WTC11 (cell line): ENCODE data around the gene KRAS. TPM values are rescaled to one million over a fixed set of nuclear protein-coding genes. Genes with fewer than 3 reads are reported as not detected.

Experiments
- ATAC-seq: fragments of 200-7000 bp; cut with Tn5 transposase; 2 replicates; pipeline ENCODE4 v1.10.0; 2021; ENCODE audit warnings: mild to moderate bottlenecking, moderate library complexity
- CTCF ChIA-PET: fragments of 300-600 bp; sonication (Branson Sonifier 250); formaldehyde crosslinking; loops from one replicate; lab custom pipeline; 2021; ENCODE audit warnings: antibody characterized with exemption; lab: Charles Lee
- POLR2A ChIA-PET: fragments of 350-600 bp; sonication (Branson Sonifier 250); formaldehyde crosslinking; loops from one replicate; lab custom pipeline; 2021; ENCODE audit warnings: antibody characterized with exemption; lab: Charles Lee
- DNase-seq: peaks from one replicate; pipeline ENCODE4 v3.0.0; 2021; ENCODE audit warnings: low spot score
- H3K27ac Mint-ChIP-seq: 2 replicates; pipeline ENCODE4 v1.8.0; 2021; ENCODE audit warnings: mixed read lengths
- H3K27me3 Mint-ChIP-seq: 2 replicates; pipeline ENCODE4 v1.8.0; 2021; ENCODE audit warnings: low read depth, mild to moderate bottlenecking, moderate library complexity, mixed read lengths
- H3K36me3 Mint-ChIP-seq: 2 replicates; pipeline ENCODE4 v1.8.0; 2021; ENCODE audit warnings: mixed read lengths
- H3K4me1 Mint-ChIP-seq: 2 replicates; pipeline ENCODE4 v1.8.0; 2022; ENCODE audit warnings: mixed read lengths
- H3K4me3 Mint-ChIP-seq: 2 replicates; pipeline ENCODE4 v1.8.0; 2021; ENCODE audit warnings: mild to moderate bottlenecking, moderate library complexity, mixed read lengths
- H3K9me3 Mint-ChIP-seq: 2 replicates; pipeline ENCODE4 v1.8.0; 2021; ENCODE audit warnings: mixed read lengths
- GRHL2 ChIP-seq: fragments of 250-450 bp; sonication (Bioruptor Pico); IDR thresholded peaks from 2 replicates; pipeline ENCODE4 v1.8.0; 2022; ENCODE audit warnings: mild to moderate bottlenecking, moderate library complexity; ENCODE audit not compliant: insufficient replicate concordance, severe bottlenecking
- GTF2I ChIP-seq: fragments of 250-450 bp; sonication (Bioruptor Pico); conservative IDR thresholded peaks from 2 replicates; pipeline ENCODE4 v1.4.0; 2021; ENCODE audit warnings: mild to moderate bottlenecking
- MYBL2 ChIP-seq: sonication (generic); formaldehyde crosslinking; IDR thresholded peaks from 2 replicates; pipeline ENCODE4 v1.8.1; 2023; ENCODE audit warnings: mild to moderate bottlenecking, moderate library complexity, missing genetic modification reagents
- NFYB ChIP-seq: sonication (generic); formaldehyde crosslinking; conservative IDR thresholded peaks from 2 replicates; pipeline ENCODE4 v1.8.0; 2022; ENCODE audit warnings: low read depth, missing genetic modification reagents
- PRRX2 ChIP-seq: fragments of 250-450 bp; sonication (Bioruptor Pico); IDR thresholded peaks from 2 replicates; pipeline ENCODE4 v1.8.0; 2021; ENCODE audit warnings: mild to moderate bottlenecking
- SOX15 ChIP-seq: fragments of 250-450 bp; sonication (Bioruptor Pico); IDR thresholded peaks from 2 replicates; pipeline ENCODE4 v1.9.0; 2021; ENCODE audit warnings: mild to moderate bottlenecking
- total RNA-seq: library from RNA; stranded (reverse); gene quantifications from 3 replicates; pipeline ENCODE4 v1.2.3, GENCODE V29; 2021
- TF ChIP-seq, protein P1 (sequence below): sonication (generic); formaldehyde crosslinking; IDR thresholded peaks from 2 replicates; pipeline ENCODE4 v1.8.1; 2022; ENCODE audit warnings: low read depth, mild to moderate bottlenecking, moderate library complexity, missing genetic modification reagents, borderline replicate concordance
- TF ChIP-seq, protein P2 (sequence below): sonication (generic); formaldehyde crosslinking; IDR thresholded peaks from 2 replicates; pipeline ENCODE4 v1.8.1; 2022; ENCODE audit warnings: missing genetic modification reagents, borderline replicate concordance
- TF ChIP-seq, protein P3 (sequence below): sonication (generic); formaldehyde crosslinking; IDR thresholded peaks from 2 replicates; pipeline ENCODE4 v1.8.1; 2022; ENCODE audit warnings: mild to moderate bottlenecking, moderate library complexity, missing genetic modification reagents
- TF ChIP-seq, protein P4 (sequence below): sonication (generic); formaldehyde crosslinking; IDR thresholded peaks from 2 replicates; pipeline ENCODE4 v1.8.0; 2023; ENCODE audit warnings: mild to moderate bottlenecking, missing genetic modification reagents
- TF ChIP-seq, protein P5 (sequence below): sonication (generic); formaldehyde crosslinking; IDR thresholded peaks from 2 replicates; pipeline ENCODE4 v1.8.1; 2022; ENCODE audit warnings: low read depth, missing genetic modification reagents, borderline replicate concordance
- TF ChIP-seq, protein P6 (sequence below): sonication (generic); formaldehyde crosslinking; IDR thresholded peaks from 2 replicates; pipeline ENCODE4 v1.8.0; 2022; ENCODE audit warnings: mild to moderate bottlenecking, missing genetic modification reagents

The KRAS gene
- total RNA-seq, 1 experiment from 2014 or later: 66.2 TPM

DNA sequence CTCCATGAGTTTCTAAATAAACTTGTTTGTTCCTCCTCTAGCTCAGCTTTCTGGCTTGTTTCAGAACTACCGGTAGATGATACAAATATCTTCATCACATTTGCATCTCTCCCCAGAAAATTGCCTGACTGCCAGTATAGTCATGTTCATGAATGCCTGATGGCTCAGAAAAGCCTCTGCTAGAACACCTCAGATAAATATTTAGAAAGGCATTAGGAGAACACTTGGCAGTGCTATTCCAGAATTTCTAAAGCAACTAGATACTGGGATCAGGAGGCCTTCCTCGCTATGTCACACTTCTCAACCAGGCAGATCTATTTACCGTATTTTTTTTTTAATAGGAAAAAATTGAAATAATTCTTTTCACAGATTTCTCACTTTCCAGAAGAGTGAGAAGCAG, 32.3 kb upstream of the KRAS start:
- Mint-ChIP-seq H3K4me1 (no peaks in the 10 kb centered on the region), H3K9me3 (peaks cover 5% of the 10 kb centered on the region; the same call in 1 of the 2 replicates), H3K27me3 (no peaks in the 10 kb centered on the region), H3K4me3 (no peak overlapping the region), H3K27ac (no peak overlapping the region), H3K36me3 (no peaks in the 10 kb centered on the region)
- CTCF ChIA-PET: no interaction called here
- TF ChIP-seq MYBL2 (CRISPR knock-in tag) (no peak), NFYB (CRISPR knock-in tag) (no peak), GRHL2 (CRISPR knock-in tag) (no peak), GTF2I (CRISPR knock-in tag) (no peak), PRRX2 (CRISPR knock-in tag) (no peak)
- TF ChIP-seq, protein P1, sequence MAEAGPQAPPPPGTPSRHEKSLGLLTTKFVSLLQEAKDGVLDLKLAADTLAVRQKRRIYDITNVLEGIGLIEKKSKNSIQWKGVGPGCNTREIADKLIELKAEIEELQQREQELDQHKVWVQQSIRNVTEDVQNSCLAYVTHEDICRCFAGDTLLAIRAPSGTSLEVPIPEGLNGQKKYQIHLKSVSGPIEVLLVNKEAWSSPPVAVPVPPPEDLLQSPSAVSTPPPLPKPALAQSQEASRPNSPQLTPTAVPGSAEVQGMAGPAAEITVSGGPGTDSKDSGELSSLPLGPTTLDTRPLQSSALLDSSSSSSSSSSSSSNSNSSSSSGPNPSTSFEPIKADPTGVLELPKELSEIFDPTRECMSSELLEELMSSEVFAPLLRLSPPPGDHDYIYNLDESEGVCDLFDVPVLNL: no peak
- TF ChIP-seq, protein P2, sequence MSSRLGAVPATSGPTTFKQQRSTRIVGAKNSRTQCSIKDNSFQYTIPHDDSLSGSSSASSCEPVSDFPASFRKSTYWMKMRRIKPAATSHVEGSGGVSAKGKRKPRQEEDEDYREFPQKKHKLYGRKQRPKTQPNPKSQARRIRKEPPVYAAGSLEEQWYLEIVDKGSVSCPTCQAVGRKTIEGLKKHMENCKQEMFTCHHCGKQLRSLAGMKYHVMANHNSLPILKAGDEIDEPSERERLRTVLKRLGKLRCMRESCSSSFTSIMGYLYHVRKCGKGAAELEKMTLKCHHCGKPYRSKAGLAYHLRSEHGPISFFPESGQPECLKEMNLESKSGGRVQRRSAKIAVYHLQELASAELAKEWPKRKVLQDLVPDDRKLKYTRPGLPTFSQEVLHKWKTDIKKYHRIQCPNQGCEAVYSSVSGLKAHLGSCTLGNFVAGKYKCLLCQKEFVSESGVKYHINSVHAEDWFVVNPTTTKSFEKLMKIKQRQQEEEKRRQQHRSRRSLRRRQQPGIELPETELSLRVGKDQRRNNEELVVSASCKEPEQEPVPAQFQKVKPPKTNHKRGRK (CRISPR knock-in tag): no peak
- TF ChIP-seq, protein P3, sequence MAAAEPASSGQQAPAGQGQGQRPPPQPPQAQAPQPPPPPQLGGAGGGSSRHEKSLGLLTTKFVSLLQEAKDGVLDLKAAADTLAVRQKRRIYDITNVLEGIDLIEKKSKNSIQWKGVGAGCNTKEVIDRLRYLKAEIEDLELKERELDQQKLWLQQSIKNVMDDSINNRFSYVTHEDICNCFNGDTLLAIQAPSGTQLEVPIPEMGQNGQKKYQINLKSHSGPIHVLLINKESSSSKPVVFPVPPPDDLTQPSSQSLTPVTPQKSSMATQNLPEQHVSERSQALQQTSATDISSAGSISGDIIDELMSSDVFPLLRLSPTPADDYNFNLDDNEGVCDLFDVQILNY: no peak
- TF ChIP-seq, protein P4, sequence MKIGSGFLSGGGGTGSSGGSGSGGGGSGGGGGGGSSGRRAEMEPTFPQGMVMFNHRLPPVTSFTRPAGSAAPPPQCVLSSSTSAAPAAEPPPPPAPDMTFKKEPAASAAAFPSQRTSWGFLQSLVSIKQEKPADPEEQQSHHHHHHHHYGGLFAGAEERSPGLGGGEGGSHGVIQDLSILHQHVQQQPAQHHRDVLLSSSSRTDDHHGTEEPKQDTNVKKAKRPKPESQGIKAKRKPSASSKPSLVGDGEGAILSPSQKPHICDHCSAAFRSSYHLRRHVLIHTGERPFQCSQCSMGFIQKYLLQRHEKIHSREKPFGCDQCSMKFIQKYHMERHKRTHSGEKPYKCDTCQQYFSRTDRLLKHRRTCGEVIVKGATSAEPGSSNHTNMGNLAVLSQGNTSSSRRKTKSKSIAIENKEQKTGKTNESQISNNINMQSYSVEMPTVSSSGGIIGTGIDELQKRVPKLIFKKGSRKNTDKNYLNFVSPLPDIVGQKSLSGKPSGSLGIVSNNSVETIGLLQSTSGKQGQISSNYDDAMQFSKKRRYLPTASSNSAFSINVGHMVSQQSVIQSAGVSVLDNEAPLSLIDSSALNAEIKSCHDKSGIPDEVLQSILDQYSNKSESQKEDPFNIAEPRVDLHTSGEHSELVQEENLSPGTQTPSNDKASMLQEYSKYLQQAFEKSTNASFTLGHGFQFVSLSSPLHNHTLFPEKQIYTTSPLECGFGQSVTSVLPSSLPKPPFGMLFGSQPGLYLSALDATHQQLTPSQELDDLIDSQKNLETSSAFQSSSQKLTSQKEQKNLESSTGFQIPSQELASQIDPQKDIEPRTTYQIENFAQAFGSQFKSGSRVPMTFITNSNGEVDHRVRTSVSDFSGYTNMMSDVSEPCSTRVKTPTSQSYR (CRISPR knock-in tag): no peak
- TF ChIP-seq, protein P5, sequence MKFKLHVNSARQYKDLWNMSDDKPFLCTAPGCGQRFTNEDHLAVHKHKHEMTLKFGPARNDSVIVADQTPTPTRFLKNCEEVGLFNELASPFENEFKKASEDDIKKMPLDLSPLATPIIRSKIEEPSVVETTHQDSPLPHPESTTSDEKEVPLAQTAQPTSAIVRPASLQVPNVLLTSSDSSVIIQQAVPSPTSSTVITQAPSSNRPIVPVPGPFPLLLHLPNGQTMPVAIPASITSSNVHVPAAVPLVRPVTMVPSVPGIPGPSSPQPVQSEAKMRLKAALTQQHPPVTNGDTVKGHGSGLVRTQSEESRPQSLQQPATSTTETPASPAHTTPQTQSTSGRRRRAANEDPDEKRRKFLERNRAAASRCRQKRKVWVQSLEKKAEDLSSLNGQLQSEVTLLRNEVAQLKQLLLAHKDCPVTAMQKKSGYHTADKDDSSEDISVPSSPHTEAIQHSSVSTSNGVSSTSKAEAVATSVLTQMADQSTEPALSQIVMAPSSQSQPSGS (CRISPR knock-in tag): no peak
- TF ChIP-seq, protein P6, sequence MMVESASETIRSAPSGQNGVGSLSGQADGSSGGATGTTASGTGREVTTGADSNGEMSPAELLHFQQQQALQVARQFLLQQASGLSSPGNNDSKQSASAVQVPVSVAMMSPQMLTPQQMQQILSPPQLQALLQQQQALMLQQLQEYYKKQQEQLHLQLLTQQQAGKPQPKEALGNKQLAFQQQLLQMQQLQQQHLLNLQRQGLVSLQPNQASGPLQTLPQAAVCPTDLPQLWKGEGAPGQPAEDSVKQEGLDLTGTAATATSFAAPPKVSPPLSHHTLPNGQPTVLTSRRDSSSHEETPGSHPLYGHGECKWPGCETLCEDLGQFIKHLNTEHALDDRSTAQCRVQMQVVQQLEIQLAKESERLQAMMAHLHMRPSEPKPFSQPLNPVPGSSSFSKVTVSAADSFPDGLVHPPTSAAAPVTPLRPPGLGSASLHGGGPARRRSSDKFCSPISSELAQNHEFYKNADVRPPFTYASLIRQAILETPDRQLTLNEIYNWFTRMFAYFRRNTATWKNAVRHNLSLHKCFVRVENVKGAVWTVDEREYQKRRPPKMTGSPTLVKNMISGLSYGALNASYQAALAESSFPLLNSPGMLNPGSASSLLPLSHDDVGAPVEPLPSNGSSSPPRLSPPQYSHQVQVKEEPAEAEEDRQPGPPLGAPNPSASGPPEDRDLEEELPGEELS (CRISPR knock-in tag): no peak
- ATAC-seq (no peak), DNase-seq (no peak)
- POLR2A ChIA-PET: no interaction called here

DNA sequence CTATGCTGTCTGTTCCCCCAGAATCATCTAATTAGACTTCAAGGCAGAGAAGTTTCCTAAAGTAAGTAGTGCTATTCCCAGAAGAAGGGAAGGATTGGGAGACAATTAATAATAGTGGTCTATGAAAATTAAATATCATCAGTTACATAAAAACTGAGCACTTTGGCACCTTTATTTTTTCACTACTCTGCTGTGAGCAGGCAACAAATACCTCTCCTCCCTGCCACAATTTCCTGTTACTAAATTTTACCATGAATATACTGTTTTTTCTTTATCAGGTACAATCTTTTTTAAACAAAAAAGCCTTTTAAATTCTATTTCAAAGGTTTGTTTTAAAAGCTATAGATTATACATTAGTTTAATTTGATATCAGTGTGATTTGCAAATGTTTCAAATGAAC, 29.4 kb upstream of the KRAS start:
- ATAC-seq: no peak
- H3K9me3 Mint-ChIP-seq: no peaks in the 10 kb centered on the region
- TF ChIP-seq, protein P1: no peak
- TF ChIP-seq SOX15 (CRISPR knock-in tag): no peak
- no peak for DNase-seq
- peaks cover 2% of the 10 kb centered on the region; the same call in 1 of the 2 replicates for H3K4me1 Mint-ChIP-seq
- no peak overlapping the region for H3K27ac Mint-ChIP-seq
- no peaks in the 10 kb centered on the region for H3K36me3 Mint-ChIP-seq
- ChIA-PET POLR2A (no interaction called here), CTCF (no interaction called here)
- H3K4me3 Mint-ChIP-seq: no peak overlapping the region
- no peaks in the 10 kb centered on the region for H3K27me3 Mint-ChIP-seq
